Astrocyte of the spinal cord (primary cell): Measurements from ENCODE around the gene ATXN1.

Experiments
- DNase-seq: peaks from one replicate; pipeline ENCODE4 v3.0.0; 2011; ENCODE audit warnings: low read depth, low spot score
- H3K4me3 ChIP-seq: 2 replicates; pipeline ENCODE4 v1.5.1; 2011; ENCODE audit warnings: low read depth, mild to moderate bottlenecking, low read length, moderate library complexity
- CTCF ChIP-seq: IDR thresholded peaks from 2 replicates; pipeline ENCODE4 v1.5.1; 2012; ENCODE audit warnings: low read depth, mild to moderate bottlenecking, low read length, inconsistent platforms
- in situ Hi-C: cut with HindIII; loops from 2 replicates; pipeline ENCODE4 v1.10.0; 2017; ENCODE audit warnings: low sequenced_read_pairs

The ATXN1 gene

DNA sequence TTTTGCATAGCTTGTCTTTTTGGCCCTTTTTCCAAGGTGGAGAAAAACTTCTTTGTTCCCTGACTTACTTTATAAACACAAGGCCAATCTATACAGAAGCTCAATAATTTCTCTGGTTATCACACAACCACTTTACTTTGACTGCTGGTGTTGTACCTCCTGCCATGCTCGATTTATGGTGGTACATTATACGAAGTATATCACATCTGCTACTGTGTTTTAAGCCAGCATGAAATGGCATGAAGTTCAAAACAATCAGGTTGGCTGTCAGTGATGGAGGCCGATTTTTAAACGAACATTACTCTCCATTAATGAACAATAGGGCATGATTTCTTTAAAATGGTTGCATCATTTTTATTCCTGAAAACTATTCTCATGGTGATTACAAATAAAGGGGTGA lies 21.0 kb upstream of the ATXN1 start:
- H3K4me3 ChIP-seq: no peak overlapping the region
- in situ Hi-C loops: no loop called here
- no peak for TF ChIP-seq CTCF
- DNase-seq: no peak

GRCh38 chr6:16781348-16782169 lies 20.3 kb upstream of the ATXN1 start:
- no peak overlapping the region for H3K4me3 ChIP-seq
- no peak for TF ChIP-seq CTCF
- DNase-seq: no peak
- in situ Hi-C loops: no loop called here

- no peak overlapping the region for H3K4me3 ChIP-seq
- no peak for TF ChIP-seq CTCF
- no peak for DNase-seq
- in situ Hi-C loops: no loop called here
Measured at GRCh38 chr6:16778521-16778920, 17.3 kb upstream of the ATXN1 start.

DNA sequence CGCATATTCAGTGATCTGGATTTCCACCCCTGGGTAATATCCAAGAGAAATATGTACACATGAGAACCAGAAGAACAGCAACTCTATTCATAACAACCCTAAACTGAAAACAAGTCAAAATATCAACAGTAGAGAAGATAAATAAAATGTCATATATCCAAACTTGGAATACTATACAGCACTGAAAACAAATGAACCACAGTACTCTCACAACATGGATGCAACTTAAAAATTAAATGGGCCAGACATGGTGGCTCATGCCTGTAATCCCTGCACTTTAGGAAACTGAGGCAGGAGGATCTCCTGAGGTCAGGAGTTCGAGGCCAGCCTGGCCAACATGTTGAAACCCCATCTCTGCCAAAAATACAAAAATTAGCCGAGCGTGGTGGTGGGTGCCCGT lies 16.5 kb upstream of the ATXN1 start:
- no peak overlapping the region for H3K4me3 ChIP-seq
- no peak for TF ChIP-seq CTCF
- in situ Hi-C loops: no loop called here
- DNase-seq: no peak

DNA sequence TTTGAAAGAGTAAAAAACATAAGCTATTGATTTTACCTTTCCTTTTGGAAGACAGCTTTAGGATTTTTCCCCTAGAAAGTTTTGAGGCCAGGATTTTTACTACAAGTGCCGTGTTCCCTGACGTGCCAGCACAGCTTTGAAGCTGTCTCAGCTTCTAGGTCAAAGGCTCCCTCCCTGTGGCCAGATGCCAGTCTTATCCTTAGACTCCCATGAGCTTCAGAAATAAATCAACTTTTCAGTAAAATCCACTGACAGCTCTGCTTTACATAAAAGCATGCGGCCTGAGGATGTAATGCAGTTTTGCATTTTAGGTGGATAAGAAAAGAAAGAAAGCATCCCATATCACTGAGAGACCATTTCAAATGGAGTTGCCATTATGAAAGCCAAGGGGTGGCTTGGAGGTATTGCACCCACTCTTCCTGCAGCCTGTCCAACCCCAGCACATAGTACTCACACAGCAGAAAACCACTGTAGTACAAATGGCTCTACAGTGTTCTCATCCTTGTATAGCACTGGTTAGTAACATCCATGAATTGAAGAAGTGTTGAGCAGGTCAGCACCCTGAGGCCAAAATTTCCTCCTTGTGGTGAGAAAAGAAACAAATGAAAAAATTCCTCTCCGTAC lies 15.2 kb upstream of the ATXN1 start:
- TF ChIP-seq CTCF: no peak
- DNase-seq: no peak
- H3K4me3 ChIP-seq: no peak overlapping the region
- in situ Hi-C loops: no loop called here

DNA sequence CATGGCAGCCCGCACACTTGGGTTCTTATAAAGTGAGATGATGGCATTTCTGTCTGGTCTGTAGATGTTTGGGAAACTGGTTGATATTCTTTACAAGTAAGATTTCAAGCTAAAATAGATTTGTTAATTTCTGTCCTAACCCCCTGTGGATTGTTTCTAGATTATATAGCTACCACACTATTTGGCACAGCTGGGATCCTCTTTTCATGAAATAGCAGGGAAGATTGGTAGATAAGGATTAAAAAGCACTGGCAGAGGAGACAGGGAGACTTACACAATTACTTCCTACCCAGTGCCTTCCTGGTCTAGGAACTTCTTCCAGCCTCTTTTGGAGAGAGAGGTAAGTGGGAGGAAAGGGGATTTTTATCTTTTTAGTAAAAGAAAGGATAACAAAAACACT lies 13.2 kb upstream of the ATXN1 start:
- H3K4me3 ChIP-seq: no peak overlapping the region
- DNase-seq: no peak
- in situ Hi-C loops: no loop called here
- no peak for TF ChIP-seq CTCF
